ENCODE measurements around the gene RBFOX2.

Gene RBFOX2

GRCh38 chr22:35903571-35904335 is 124.9 kb downstream of the RBFOX2 start:
- H3K27ac ChIP-seq (ENCODE audit: low read length): no peak overlapping the region
- no peaks in the 10 kb centered on the region for H3K36me3 ChIP-seq (ENCODE audit: control insufficient read depth, low read depth, low read length)
- H3K4me3 ChIP-seq (ENCODE audit: low read length): no peak overlapping the region
- no peaks in the 10 kb centered on the region for H3K9me3 ChIP-seq (ENCODE audit: control insufficient read depth, low read depth, low read length)
- peaks cover 11% of the 10 kb centered on the region for H3K4me1 ChIP-seq (ENCODE audit: control insufficient read depth, low read depth, low read length)
- no peaks in the 10 kb centered on the region for H3K27me3 ChIP-seq (ENCODE audit: control insufficient read depth, insufficient read depth, low read length)
- no peak overlapping the region for H3K9ac ChIP-seq (ENCODE audit: low read length)

GRCh38 chr22:35900483-35901168 is 128.0 kb downstream of the RBFOX2 start:
- H3K4me3 ChIP-seq (ENCODE audit: low read length): no peak overlapping the region

GRCh38 chr22:35899736-35900135 is 128.9 kb downstream of the RBFOX2 start:
- no peak overlapping the region for H3K4me3 ChIP-seq (ENCODE audit: low read length)
- no peaks in the 10 kb centered on the region for H3K27me3 ChIP-seq (ENCODE audit: control insufficient read depth, insufficient read depth, low read length)
- no peak overlapping the region for H3K9ac ChIP-seq (ENCODE audit: low read length)
- H3K9me3 ChIP-seq (ENCODE audit: control insufficient read depth, low read depth, low read length): no peaks in the 10 kb centered on the region
- H3K4me1 ChIP-seq (ENCODE audit: control insufficient read depth, low read depth, low read length): peaks cover 19% of the 10 kb centered on the region
- H3K27ac ChIP-seq (ENCODE audit: low read length): no peak overlapping the region
- no peaks in the 10 kb centered on the region for H3K36me3 ChIP-seq (ENCODE audit: control insufficient read depth, low read depth, low read length)

More at GRCh38 chr22:35900483-35901168, 128.0 kb downstream of the RBFOX2 start:
- Histone ChIP-seq H3K36me3 (ENCODE audit: control insufficient read depth, low read depth, low read length) (no peaks in the 10 kb centered on the region), H3K27me3 (ENCODE audit: control insufficient read depth, insufficient read depth, low read length) (no peaks in the 10 kb centered on the region), H3K9me3 (ENCODE audit: control insufficient read depth, low read depth, low read length) (no peaks in the 10 kb centered on the region), H3K4me1 (ENCODE audit: control insufficient read depth, low read depth, low read length) (peaks cover 11% of the 10 kb centered on the region), H3K9ac (ENCODE audit: low read length) (no peak overlapping the region), H3K27ac (ENCODE audit: low read length) (no peak overlapping the region)

- H3K27ac ChIP-seq (ENCODE audit: low read length): no peak overlapping the region
- no peaks in the 10 kb centered on the region for H3K36me3 ChIP-seq (ENCODE audit: control insufficient read depth, low read depth, low read length)
- H3K4me1 ChIP-seq (ENCODE audit: control insufficient read depth, low read depth, low read length): peaks cover 31% of the 10 kb centered on the region
- no peak overlapping the region for H3K9ac ChIP-seq (ENCODE audit: low read length)
- no peaks in the 10 kb centered on the region for H3K27me3 ChIP-seq (ENCODE audit: control insufficient read depth, insufficient read depth, low read length)
- no peak overlapping the region for H3K4me3 ChIP-seq (ENCODE audit: low read length)
- no peaks in the 10 kb centered on the region for H3K9me3 ChIP-seq (ENCODE audit: control insufficient read depth, low read depth, low read length)
Observed at GRCh38 chr22:35896111-35896705, 132.4 kb downstream of the RBFOX2 start.

- Histone ChIP-seq H3K4me1 (ENCODE audit: control insufficient read depth, low read depth, low read length) (peaks cover 21% of the 10 kb centered on the region), H3K27ac (ENCODE audit: low read length) (no peak overlapping the region), H3K4me3 (ENCODE audit: low read length) (no peak overlapping the region), H3K9ac (ENCODE audit: low read length) (peak overlapping the region; percentile 10), H3K36me3 (ENCODE audit: control insufficient read depth, low read depth, low read length) (no peaks in the 10 kb centered on the region), H3K9me3 (ENCODE audit: control insufficient read depth, low read depth, low read length) (no peaks in the 10 kb centered on the region), H3K27me3 (ENCODE audit: control insufficient read depth, insufficient read depth, low read length) (no peaks in the 10 kb centered on the region)
Observed at GRCh38 chr22:35894937-35895708, 133.5 kb downstream of the RBFOX2 start.

GRCh38 chr22:35894464-35894878 is 134.2 kb downstream of the RBFOX2 start:
- no peak overlapping the region for H3K27ac ChIP-seq (ENCODE audit: low read length)
- H3K9me3 ChIP-seq (ENCODE audit: control insufficient read depth, low read depth, low read length): no peaks in the 10 kb centered on the region
- peak overlapping the region; percentile 10 for H3K9ac ChIP-seq (ENCODE audit: low read length)
- H3K27me3 ChIP-seq (ENCODE audit: control insufficient read depth, insufficient read depth, low read length): no peaks in the 10 kb centered on the region
- peaks cover 20% of the 10 kb centered on the region for H3K4me1 ChIP-seq (ENCODE audit: control insufficient read depth, low read depth, low read length)
- no peaks in the 10 kb centered on the region for H3K36me3 ChIP-seq (ENCODE audit: control insufficient read depth, low read depth, low read length)
- H3K4me3 ChIP-seq (ENCODE audit: low read length): no peak overlapping the region

GRCh38 chr22:35893698-35894097 is 134.9 kb downstream of the RBFOX2 start:
- Histone ChIP-seq H3K9ac (ENCODE audit: low read length) (no peak overlapping the region), H3K9me3 (ENCODE audit: control insufficient read depth, low read depth, low read length) (no peaks in the 10 kb centered on the region), H3K27ac (ENCODE audit: low read length) (no peak overlapping the region), H3K36me3 (ENCODE audit: control insufficient read depth, low read depth, low read length) (no peaks in the 10 kb centered on the region), H3K4me1 (ENCODE audit: control insufficient read depth, low read depth, low read length) (peaks cover 20% of the 10 kb centered on the region), H3K4me3 (ENCODE audit: low read length) (no peak overlapping the region), H3K27me3 (ENCODE audit: control insufficient read depth, insufficient read depth, low read length) (no peaks in the 10 kb centered on the region)

GRCh38 chr22:35892192-35892591 is 136.4 kb downstream of the RBFOX2 start:
- H3K4me3 ChIP-seq (ENCODE audit: low read length): no peak overlapping the region
- H3K4me1 ChIP-seq (ENCODE audit: control insufficient read depth, low read depth, low read length): peaks cover 20% of the 10 kb centered on the region
- no peaks in the 10 kb centered on the region for H3K36me3 ChIP-seq (ENCODE audit: control insufficient read depth, low read depth, low read length)
- H3K9me3 ChIP-seq (ENCODE audit: control insufficient read depth, low read depth, low read length): no peaks in the 10 kb centered on the region
- H3K9ac ChIP-seq (ENCODE audit: low read length): no peak overlapping the region
- H3K27me3 ChIP-seq (ENCODE audit: control insufficient read depth, insufficient read depth, low read length): no peaks in the 10 kb centered on the region
- H3K27ac ChIP-seq (ENCODE audit: low read length): no peak overlapping the region

- Histone ChIP-seq H3K4me3 (ENCODE audit: low read length) (no peak overlapping the region), H3K9ac (ENCODE audit: low read length) (no peak overlapping the region), H3K27ac (ENCODE audit: low read length) (no peak overlapping the region), H3K4me1 (ENCODE audit: control insufficient read depth, low read depth, low read length) (peaks cover 20% of the 10 kb centered on the region), H3K9me3 (ENCODE audit: control insufficient read depth, low read depth, low read length) (no peaks in the 10 kb centered on the region), H3K36me3 (ENCODE audit: control insufficient read depth, low read depth, low read length) (no peaks in the 10 kb centered on the region), H3K27me3 (ENCODE audit: control insufficient read depth, insufficient read depth, low read length) (no peaks in the 10 kb centered on the region)
Observed at GRCh38 chr22:35891442-35891841, 137.2 kb downstream of the RBFOX2 start.

- Histone ChIP-seq H3K36me3 (ENCODE audit: control insufficient read depth, low read depth, low read length) (no peaks in the 10 kb centered on the region), H3K9ac (ENCODE audit: low read length) (no peak overlapping the region), H3K27me3 (ENCODE audit: control insufficient read depth, insufficient read depth, low read length) (no peaks in the 10 kb centered on the region), H3K4me1 (ENCODE audit: control insufficient read depth, low read depth, low read length) (peaks cover 6% of the 10 kb centered on the region), H3K27ac (ENCODE audit: low read length) (no peak overlapping the region), H3K4me3 (ENCODE audit: low read length) (no peak overlapping the region), H3K9me3 (ENCODE audit: control insufficient read depth, low read depth, low read length) (no peaks in the 10 kb centered on the region)
Observed at GRCh38 chr22:35889071-35889470, 139.6 kb downstream of the RBFOX2 start.

- no peak overlapping the region for H3K27ac ChIP-seq (ENCODE audit: low read length)
- no peaks in the 10 kb centered on the region for H3K9me3 ChIP-seq (ENCODE audit: control insufficient read depth, low read depth, low read length)
- H3K36me3 ChIP-seq (ENCODE audit: control insufficient read depth, low read depth, low read length): no peaks in the 10 kb centered on the region
- peaks cover 8% of the 10 kb centered on the region for H3K4me1 ChIP-seq (ENCODE audit: control insufficient read depth, low read depth, low read length)
- H3K27me3 ChIP-seq (ENCODE audit: control insufficient read depth, insufficient read depth, low read length): no peaks in the 10 kb centered on the region
- H3K9ac ChIP-seq (ENCODE audit: low read length): no peak overlapping the region
- H3K4me3 ChIP-seq (ENCODE audit: low read length): no peak overlapping the region
Observed at GRCh38 chr22:35888181-35888870, 140.3 kb downstream of the RBFOX2 start.
